ENCODE results near the gene CGNL1.

The CGNL1 gene

GRCh38 chr15:57352535-57353316 lies 23.6 kb upstream of the CGNL1 start:
- no peak for DNase-seq

GRCh38 chr15:57353317-57353804 lies 22.9 kb upstream of the CGNL1 start:
- DNase-seq, result no peak

- no peak for DNase-seq
Observed at GRCh38 chr15:57354436-57355123, 21.7 kb upstream of the CGNL1 start.

GRCh38 chr15:57355259-57355658 lies 21.0 kb upstream of the CGNL1 start:
- no peak for DNase-seq

GRCh38 chr15:57356178-57356577 lies 20.1 kb upstream of the CGNL1 start:
- DNase-seq, result no peak

GRCh38 chr15:57356636-57357035 lies 19.7 kb upstream of the CGNL1 start:
- DNase-seq, result no peak

- DNase-seq, result no peak
Observed at GRCh38 chr15:57357799-57358198, 18.5 kb upstream of the CGNL1 start.

GRCh38 chr15:57358571-57358970 lies 17.7 kb upstream of the CGNL1 start:
- no peak for DNase-seq

- no peak for DNase-seq
Observed at GRCh38 chr15:57363661-57364060, 12.6 kb upstream of the CGNL1 start.

- DNase-seq, result no peak
Observed at GRCh38 chr15:57364282-57365007, 11.9 kb upstream of the CGNL1 start.

- DNase-seq, result no peak
Observed at GRCh38 chr15:57367556-57367955, 8.7 kb upstream of the CGNL1 start.

- DNase-seq, result no peak
Observed at GRCh38 chr15:57370929-57371328, 5.4 kb upstream of the CGNL1 start.

GRCh38 chr15:57373251-57373881 lies 2.9 kb upstream of the CGNL1 start:
- no peak for DNase-seq

- no peak for DNase-seq
Observed at GRCh38 chr15:57373882-57374276, 2.4 kb upstream of the CGNL1 start.

- no peak for DNase-seq
Observed at GRCh38 chr15:57376696-57377477, 582 bp downstream of the CGNL1 start.

GRCh38 chr15:57377478-57377847 lies 1.2 kb downstream of the CGNL1 start:
- no peak for DNase-seq

- DNase-seq, result no peak
Observed at GRCh38 chr15:57379487-57379886, 3.2 kb downstream of the CGNL1 start.

GRCh38 chr15:57380854-57381253 lies 4.5 kb downstream of the CGNL1 start:
- DNase-seq, result no peak

GRCh38 chr15:57382215-57382614 lies 5.9 kb downstream of the CGNL1 start:
- DNase-seq, result no peak

GRCh38 chr15:57382969-57383368 lies 6.7 kb downstream of the CGNL1 start:
- no peak for DNase-seq

GRCh38 chr15:57384024-57384423 lies 7.7 kb downstream of the CGNL1 start:
- no peak for DNase-seq

GRCh38 chr15:57384816-57385215 lies 8.5 kb downstream of the CGNL1 start:
- DNase-seq, result no peak
